ENCODE measurements around the gene KIF1A. TPM values are rescaled to one million over a fixed set of nuclear protein-coding genes. Genes with fewer than 3 reads are reported as not detected.

Gene KIF1A
- polyA plus RNA-seq, 1 experiment, result not detected

GRCh38 chr2:240798327-240798905, 21.6 kb downstream of the KIF1A start:
- H3K27ac ChIP-seq (ENCODE audit: low read depth, low read length), result no peak overlapping the region
- H3K27me3 ChIP-seq (ENCODE audit: control insufficient read depth, insufficient read depth, low read length), result peaks cover 58% of the 10 kb centered on the region
- TF ChIP-seq CTCF (IDR thresholded peaks at IDR 0.05; ENCODE audit: low read depth, low read length), result no peak
- no peak overlapping the region for H3K4me3 ChIP-seq (ENCODE audit: low read depth, low read length)
- ChIA-PET CTCF (no interaction called here), POLR2A (no interaction called here)
- DNase-seq (ENCODE audit: low read depth, low spot score), result no peak
- H3K9me3 ChIP-seq (ENCODE audit: control insufficient read depth, insufficient read depth, low read length), result no peaks in the 10 kb centered on the region

DNA sequence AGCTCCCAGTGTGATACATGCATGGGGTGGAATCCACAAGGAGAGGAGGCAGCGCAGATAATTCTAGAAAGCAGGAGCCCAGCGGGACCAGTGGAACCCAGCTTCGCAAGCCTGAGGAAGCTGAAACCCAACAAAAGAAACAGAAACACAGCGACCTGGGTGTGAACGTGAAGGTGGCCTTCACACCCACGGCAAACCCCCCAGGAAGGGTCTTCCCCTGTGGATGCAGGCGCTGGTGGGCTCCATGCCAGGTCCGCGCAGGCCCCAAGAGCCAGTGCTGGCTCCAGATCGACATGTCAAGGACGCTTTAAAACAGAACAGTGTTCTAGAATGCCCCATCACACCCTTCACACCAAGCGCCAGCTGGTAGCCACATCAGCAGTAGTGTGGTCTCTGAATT, 22.1 kb downstream of the KIF1A start:
- Histone ChIP-seq H3K27me3 (ENCODE audit: control insufficient read depth, insufficient read depth, low read length) (peaks cover 59% of the 10 kb centered on the region), H3K9me3 (ENCODE audit: control insufficient read depth, insufficient read depth, low read length) (no peaks in the 10 kb centered on the region), H3K4me3 (ENCODE audit: low read depth, low read length) (no peak overlapping the region), H3K27ac (ENCODE audit: low read depth, low read length) (no peak overlapping the region)
- TF ChIP-seq CTCF (IDR thresholded peaks at IDR 0.05; ENCODE audit: low read depth, low read length), result no peak
- DNase-seq (ENCODE audit: low read depth, low spot score), result no peak
- ChIA-PET CTCF (no interaction called here), POLR2A (no interaction called here)

- DNase-seq (ENCODE audit: low read depth, low spot score), result no peak
- peaks cover 59% of the 10 kb centered on the region for H3K27me3 ChIP-seq (ENCODE audit: control insufficient read depth, insufficient read depth, low read length)
- H3K9me3 ChIP-seq (ENCODE audit: control insufficient read depth, insufficient read depth, low read length), result no peaks in the 10 kb centered on the region
- TF ChIP-seq CTCF (IDR thresholded peaks at IDR 0.05; ENCODE audit: low read depth, low read length), result no peak
- H3K27ac ChIP-seq (ENCODE audit: low read depth, low read length), result no peak overlapping the region
- H3K4me3 ChIP-seq (ENCODE audit: low read depth, low read length), result no peak overlapping the region
- CTCF ChIA-PET, result no interaction called here
- POLR2A ChIA-PET, result no interaction called here
Observed at GRCh38 chr2:240797500-240797895, 22.5 kb downstream of the KIF1A start.

GRCh38 chr2:240796543-240797499, 23.2 kb downstream of the KIF1A start:
- no peak for DNase-seq (ENCODE audit: low read depth, low spot score)
- Histone ChIP-seq H3K4me3 (ENCODE audit: low read depth, low read length) (no peak overlapping the region), H3K27me3 (ENCODE audit: control insufficient read depth, insufficient read depth, low read length) (peaks cover 59% of the 10 kb centered on the region), H3K9me3 (ENCODE audit: control insufficient read depth, insufficient read depth, low read length) (no peaks in the 10 kb centered on the region), H3K27ac (ENCODE audit: low read depth, low read length) (no peak overlapping the region)
- TF ChIP-seq CTCF (IDR thresholded peaks at IDR 0.05; ENCODE audit: low read depth, low read length), result no peak
- ChIA-PET CTCF (no interaction called here), POLR2A (no interaction called here)

DNA sequence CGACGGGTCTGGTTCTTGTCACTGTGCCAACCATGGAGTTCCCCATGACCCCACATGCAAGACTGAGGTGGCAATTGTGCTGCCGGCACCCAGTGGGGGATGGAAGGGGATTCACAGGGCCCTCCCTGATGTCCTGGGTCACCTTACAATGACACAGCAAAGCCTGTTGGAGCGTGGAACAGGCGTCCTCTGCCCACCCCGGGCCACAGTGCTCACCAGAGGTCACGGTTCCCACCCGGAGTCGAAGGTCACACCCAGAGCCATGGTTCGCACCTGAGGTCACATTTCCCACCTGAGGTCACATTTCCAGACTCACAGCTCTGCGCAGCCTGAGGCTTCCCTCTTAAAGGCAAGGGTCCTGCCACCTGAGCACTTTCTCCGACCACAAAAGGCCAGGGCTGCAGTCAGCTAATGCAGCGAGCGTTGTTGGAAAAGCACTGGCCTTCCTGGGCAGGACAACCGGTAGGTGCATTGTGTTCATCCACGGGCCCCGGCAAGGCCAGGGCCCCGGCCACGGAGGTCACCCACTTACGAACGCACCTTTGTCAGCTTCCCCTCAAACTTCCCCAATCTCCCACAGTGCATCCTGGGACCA, 24.0 kb downstream of the KIF1A start:
- no peak overlapping the region for H3K4me3 ChIP-seq (ENCODE audit: low read depth, low read length)
- H3K27ac ChIP-seq (ENCODE audit: low read depth, low read length), result no peak overlapping the region
- CTCF ChIA-PET, result no interaction called here
- DNase-seq (ENCODE audit: low read depth, low spot score), result no peak
- H3K9me3 ChIP-seq (ENCODE audit: control insufficient read depth, insufficient read depth, low read length), result no peaks in the 10 kb centered on the region
- no peak for TF ChIP-seq CTCF (IDR thresholded peaks at IDR 0.05; ENCODE audit: low read depth, low read length)
- POLR2A ChIA-PET, result no interaction called here
- peaks cover 51% of the 10 kb centered on the region for H3K27me3 ChIP-seq (ENCODE audit: control insufficient read depth, insufficient read depth, low read length)

Data from AG04450 (cell line).